ENCODE measurements around the gene CSTB.

Gene CSTB

GRCh38 chr21:43764576-43765495, 11.3 kb downstream of the CSTB start:
- Histone ChIP-seq H3K4me1 (ENCODE audit: insufficient read depth, low read length) (peaks cover 20% of the 10 kb centered on the region), H3K36me3 (ENCODE audit: insufficient read depth, low read length) (no peaks in the 10 kb centered on the region), H3K9me3 (ENCODE audit: low read length) (peaks cover 2% of the 10 kb centered on the region), H3K4me3 (ENCODE audit: low read length) (no peak overlapping the region), H3K27me3 (ENCODE audit: insufficient read depth, low read length) (no peaks in the 10 kb centered on the region), H2AFZ (ENCODE audit: low read depth, low read length) (no peak overlapping the region)

DNA sequence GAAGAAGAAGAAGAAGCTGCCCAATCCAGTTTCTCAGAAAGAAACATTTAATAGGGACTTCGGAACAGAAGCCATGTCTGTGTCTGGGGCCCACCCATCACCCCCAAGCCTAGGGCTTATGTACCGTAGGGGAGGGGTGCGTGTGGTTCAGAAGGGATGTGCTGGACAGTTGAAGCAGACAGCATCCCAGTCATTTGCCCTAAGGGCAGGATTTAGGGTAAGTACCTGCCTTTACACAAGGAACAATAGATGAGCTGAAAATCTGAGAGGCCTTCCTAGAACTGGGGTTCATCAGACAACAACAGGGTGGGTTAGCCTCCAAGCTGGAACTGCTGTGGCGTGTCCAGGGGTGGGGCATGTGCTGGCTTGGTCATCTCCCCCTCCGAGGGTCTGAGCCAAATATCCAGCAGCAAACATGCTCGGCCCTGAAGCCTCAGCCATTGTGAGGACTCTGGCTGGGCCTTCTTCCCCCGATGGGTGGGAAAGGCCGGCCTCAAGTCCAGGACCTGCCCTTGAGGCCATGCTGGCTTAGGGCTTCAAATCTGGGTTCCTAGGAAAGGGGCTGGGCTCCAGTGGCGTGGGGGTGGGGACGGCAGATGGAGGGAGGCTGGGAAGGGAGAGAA, 12.1 kb downstream of the CSTB start:
- peaks cover 2% of the 10 kb centered on the region for H3K36me3 ChIP-seq (ENCODE audit: insufficient read depth, low read length)
- H3K4me1 ChIP-seq (ENCODE audit: insufficient read depth, low read length), result peaks cover 20% of the 10 kb centered on the region
- H3K4me3 ChIP-seq (ENCODE audit: low read length), result no peak overlapping the region
- no peaks in the 10 kb centered on the region for H3K27me3 ChIP-seq (ENCODE audit: insufficient read depth, low read length)
- H2AFZ ChIP-seq (ENCODE audit: low read depth, low read length), result no peak overlapping the region
- peaks cover 2% of the 10 kb centered on the region for H3K9me3 ChIP-seq (ENCODE audit: low read length)

- Histone ChIP-seq H3K4me1 (ENCODE audit: insufficient read depth, low read length) (peaks cover 5% of the 10 kb centered on the region), H3K4me3 (ENCODE audit: low read length) (no peak overlapping the region), H3K9me3 (ENCODE audit: low read length) (peaks cover 2% of the 10 kb centered on the region), H3K27me3 (ENCODE audit: insufficient read depth, low read length) (no peaks in the 10 kb centered on the region), H2AFZ (ENCODE audit: low read depth, low read length) (no peak overlapping the region), H3K36me3 (ENCODE audit: insufficient read depth, low read length) (peaks cover 6% of the 10 kb centered on the region)
Measured at GRCh38 chr21:43762303-43763128, 13.6 kb downstream of the CSTB start.

GRCh38 chr21:43761886-43762285, 14.2 kb downstream of the CSTB start:
- H3K4me3 ChIP-seq (ENCODE audit: low read length), result no peak overlapping the region
- H3K4me1 ChIP-seq (ENCODE audit: insufficient read depth, low read length), result no peaks in the 10 kb centered on the region
- peaks cover 2% of the 10 kb centered on the region for H3K9me3 ChIP-seq (ENCODE audit: low read length)
- peaks cover 8% of the 10 kb centered on the region for H3K36me3 ChIP-seq (ENCODE audit: insufficient read depth, low read length)
- H2AFZ ChIP-seq (ENCODE audit: low read depth, low read length), result no peak overlapping the region
- no peaks in the 10 kb centered on the region for H3K27me3 ChIP-seq (ENCODE audit: insufficient read depth, low read length)

DNA sequence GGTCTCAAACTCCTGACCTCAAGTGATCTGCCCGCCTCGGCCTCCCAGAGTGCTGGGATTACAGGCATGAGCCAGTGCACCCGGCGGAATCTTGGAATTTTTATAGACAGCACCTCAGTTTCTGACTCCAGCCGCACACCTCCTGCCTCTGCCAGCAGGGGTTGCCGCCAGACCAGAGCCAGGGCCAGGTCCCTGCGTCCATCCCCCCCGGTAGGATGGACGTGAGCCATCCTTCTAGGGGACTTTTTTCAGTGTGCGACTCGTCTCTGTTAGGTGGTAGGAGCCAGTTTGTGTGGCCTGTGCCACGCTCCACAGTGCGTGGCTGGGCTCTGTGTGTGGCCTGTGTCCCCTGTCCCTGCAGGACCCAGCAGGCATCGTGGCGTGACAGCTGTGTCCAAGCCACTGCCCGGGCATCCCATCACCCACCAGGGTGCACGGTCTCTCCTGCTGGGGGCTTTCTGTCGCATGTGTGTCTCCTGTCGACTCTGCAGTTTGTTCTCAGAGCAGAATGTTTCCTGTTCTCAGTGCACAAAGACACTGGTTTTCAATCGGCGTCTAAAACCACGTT, 15.6 kb downstream of the CSTB start:
- H3K4me1 ChIP-seq (ENCODE audit: insufficient read depth, low read length), result no peaks in the 10 kb centered on the region
- H3K4me3 ChIP-seq (ENCODE audit: low read length), result no peak overlapping the region
- H3K27me3 ChIP-seq (ENCODE audit: insufficient read depth, low read length), result no peaks in the 10 kb centered on the region
- peaks cover 2% of the 10 kb centered on the region for H3K9me3 ChIP-seq (ENCODE audit: low read length)
- no peak overlapping the region for H2AFZ ChIP-seq (ENCODE audit: low read depth, low read length)
- peaks cover 21% of the 10 kb centered on the region for H3K36me3 ChIP-seq (ENCODE audit: insufficient read depth, low read length)

DNA sequence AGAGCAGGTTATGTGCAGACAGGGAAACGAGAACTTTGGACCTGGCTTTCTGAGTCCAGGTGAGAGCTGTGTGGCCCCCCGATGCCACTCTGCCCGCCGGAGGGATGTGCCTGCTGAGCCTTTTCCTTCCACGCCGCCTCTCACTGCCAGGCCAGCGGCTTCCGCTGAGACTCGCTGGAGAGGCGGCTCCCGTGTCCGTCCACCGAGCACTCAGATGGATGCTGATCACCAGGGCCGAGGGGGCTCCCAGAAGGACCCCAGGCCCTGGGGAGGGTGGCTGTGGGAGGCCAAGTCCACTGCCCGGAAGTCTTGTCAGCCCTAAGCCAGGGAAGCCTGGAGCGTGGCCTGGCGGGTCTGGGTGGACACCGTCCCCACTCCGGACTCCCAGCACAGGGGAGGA, 16.5 kb downstream of the CSTB start:
- Histone ChIP-seq H2AFZ (ENCODE audit: low read depth, low read length) (no peak overlapping the region), H3K36me3 (ENCODE audit: insufficient read depth, low read length) (peaks cover 26% of the 10 kb centered on the region), H3K27me3 (ENCODE audit: insufficient read depth, low read length) (no peaks in the 10 kb centered on the region), H3K4me3 (ENCODE audit: low read length) (no peak overlapping the region), H3K9me3 (ENCODE audit: low read length) (peaks cover 2% of the 10 kb centered on the region), H3K4me1 (ENCODE audit: insufficient read depth, low read length) (no peaks in the 10 kb centered on the region)

GRCh38 chr21:43758811-43759210, 17.3 kb downstream of the CSTB start:
- no peaks in the 10 kb centered on the region for H3K4me1 ChIP-seq (ENCODE audit: insufficient read depth, low read length)
- H2AFZ ChIP-seq (ENCODE audit: low read depth, low read length), result no peak overlapping the region
- H3K9me3 ChIP-seq (ENCODE audit: low read length), result peaks cover 2% of the 10 kb centered on the region
- no peaks in the 10 kb centered on the region for H3K27me3 ChIP-seq (ENCODE audit: insufficient read depth, low read length)
- no peak overlapping the region for H3K4me3 ChIP-seq (ENCODE audit: low read length)
- peaks cover 35% of the 10 kb centered on the region for H3K36me3 ChIP-seq (ENCODE audit: insufficient read depth, low read length)

- Histone ChIP-seq H3K4me3 (ENCODE audit: low read length) (no peak overlapping the region), H2AFZ (ENCODE audit: low read depth, low read length) (no peak overlapping the region), H3K36me3 (ENCODE audit: insufficient read depth, low read length) (peaks cover 40% of the 10 kb centered on the region), H3K9me3 (ENCODE audit: low read length) (peaks cover 2% of the 10 kb centered on the region), H3K4me1 (ENCODE audit: insufficient read depth, low read length) (no peaks in the 10 kb centered on the region), H3K27me3 (ENCODE audit: insufficient read depth, low read length) (no peaks in the 10 kb centered on the region)
Measured at GRCh38 chr21:43758111-43758641, 17.9 kb downstream of the CSTB start.

DNA sequence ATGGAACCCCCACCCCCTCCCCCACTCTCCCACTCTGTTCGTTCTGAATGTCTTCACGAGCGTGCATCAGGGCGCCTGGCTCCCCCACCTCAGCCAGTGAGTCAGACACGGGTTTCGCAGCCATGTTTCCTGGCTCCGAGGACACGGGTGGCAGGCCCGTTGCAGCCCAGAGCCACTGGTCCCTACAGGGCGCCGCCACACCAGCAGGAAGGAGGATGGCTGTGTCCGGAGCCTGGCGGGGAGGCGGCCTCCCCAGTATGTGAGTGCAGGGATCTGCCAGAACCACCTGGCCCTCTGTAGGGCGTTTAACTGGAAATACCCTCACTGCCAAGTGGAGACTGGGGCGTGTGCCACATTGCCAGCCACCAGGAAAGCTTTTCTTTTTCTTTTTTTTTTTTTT, 18.5 kb downstream of the CSTB start:
- Histone ChIP-seq H2AFZ (ENCODE audit: low read depth, low read length) (no peak overlapping the region), H3K4me3 (ENCODE audit: low read length) (no peak overlapping the region), H3K4me1 (ENCODE audit: insufficient read depth, low read length) (no peaks in the 10 kb centered on the region), H3K9me3 (ENCODE audit: low read length) (peaks cover 2% of the 10 kb centered on the region), H3K36me3 (ENCODE audit: insufficient read depth, low read length) (peaks cover 44% of the 10 kb centered on the region), H3K27me3 (ENCODE audit: insufficient read depth, low read length) (no peaks in the 10 kb centered on the region)

DNA sequence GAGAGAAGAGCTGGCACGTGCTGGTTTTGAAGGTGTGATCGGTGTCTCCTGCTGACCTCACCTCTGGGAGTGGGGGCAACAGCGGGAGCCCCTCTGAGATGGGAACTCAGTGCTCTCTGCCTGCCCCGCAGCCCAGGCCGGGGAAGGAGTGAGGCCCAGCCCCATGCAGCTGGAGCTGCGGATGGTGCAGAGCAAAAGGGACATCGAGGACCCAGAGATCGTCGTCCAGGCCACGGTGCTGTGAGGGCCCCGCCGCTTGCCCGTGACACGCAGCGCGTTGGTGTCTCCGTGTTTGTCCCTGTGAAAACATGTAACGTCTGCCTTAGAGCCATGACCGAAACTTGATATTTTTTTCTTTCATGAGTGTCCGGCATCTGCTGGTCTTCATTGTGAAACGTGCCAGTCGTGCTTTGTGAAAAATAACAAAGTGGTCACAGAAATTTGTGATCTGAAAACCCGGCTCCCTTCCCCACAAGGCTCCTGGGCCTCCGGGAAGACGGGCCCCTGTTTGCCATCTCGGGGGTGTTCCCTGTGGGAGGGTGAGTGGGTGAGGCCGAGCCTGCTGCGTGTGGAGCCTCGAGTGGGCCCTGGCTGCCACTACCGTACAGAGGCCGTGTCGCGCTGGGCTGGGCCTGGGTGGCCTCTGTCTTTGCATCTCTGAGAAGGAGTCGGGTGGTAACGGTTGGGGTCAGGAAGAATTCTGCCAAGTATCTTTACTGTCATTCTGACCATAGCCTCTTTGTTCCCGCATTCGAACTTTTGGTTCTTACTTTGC, 20.1 kb downstream of the CSTB start:
- H3K4me1 ChIP-seq (ENCODE audit: insufficient read depth, low read length), result no peaks in the 10 kb centered on the region
- peaks cover 47% of the 10 kb centered on the region for H3K36me3 ChIP-seq (ENCODE audit: insufficient read depth, low read length)
- no peak overlapping the region for H2AFZ ChIP-seq (ENCODE audit: low read depth, low read length)
- no peaks in the 10 kb centered on the region for H3K27me3 ChIP-seq (ENCODE audit: insufficient read depth, low read length)
- H3K9me3 ChIP-seq (ENCODE audit: low read length), result no peaks in the 10 kb centered on the region
- no peak overlapping the region for H3K4me3 ChIP-seq (ENCODE audit: low read length)

GRCh38 chr21:43754948-43755781, 20.9 kb downstream of the CSTB start:
- Histone ChIP-seq H3K36me3 (ENCODE audit: insufficient read depth, low read length) (peaks cover 51% of the 10 kb centered on the region), H2AFZ (ENCODE audit: low read depth, low read length) (no peak overlapping the region), H3K4me3 (ENCODE audit: low read length) (no peak overlapping the region), H3K4me1 (ENCODE audit: insufficient read depth, low read length) (no peaks in the 10 kb centered on the region), H3K27me3 (ENCODE audit: insufficient read depth, low read length) (no peaks in the 10 kb centered on the region), H3K9me3 (ENCODE audit: low read length) (no peaks in the 10 kb centered on the region)
